ENCODE data around the gene PLD6. TPM values are rescaled to one million over a fixed set of nuclear protein-coding genes. Genes with fewer than 3 reads are reported as not detected.

The PLD6 gene
- total and polyA plus RNA-seq, 2 donors (not counting 1 experiment from before 2014, with no cell fraction given) = 2.0 to 4.1 TPM

DNA sequence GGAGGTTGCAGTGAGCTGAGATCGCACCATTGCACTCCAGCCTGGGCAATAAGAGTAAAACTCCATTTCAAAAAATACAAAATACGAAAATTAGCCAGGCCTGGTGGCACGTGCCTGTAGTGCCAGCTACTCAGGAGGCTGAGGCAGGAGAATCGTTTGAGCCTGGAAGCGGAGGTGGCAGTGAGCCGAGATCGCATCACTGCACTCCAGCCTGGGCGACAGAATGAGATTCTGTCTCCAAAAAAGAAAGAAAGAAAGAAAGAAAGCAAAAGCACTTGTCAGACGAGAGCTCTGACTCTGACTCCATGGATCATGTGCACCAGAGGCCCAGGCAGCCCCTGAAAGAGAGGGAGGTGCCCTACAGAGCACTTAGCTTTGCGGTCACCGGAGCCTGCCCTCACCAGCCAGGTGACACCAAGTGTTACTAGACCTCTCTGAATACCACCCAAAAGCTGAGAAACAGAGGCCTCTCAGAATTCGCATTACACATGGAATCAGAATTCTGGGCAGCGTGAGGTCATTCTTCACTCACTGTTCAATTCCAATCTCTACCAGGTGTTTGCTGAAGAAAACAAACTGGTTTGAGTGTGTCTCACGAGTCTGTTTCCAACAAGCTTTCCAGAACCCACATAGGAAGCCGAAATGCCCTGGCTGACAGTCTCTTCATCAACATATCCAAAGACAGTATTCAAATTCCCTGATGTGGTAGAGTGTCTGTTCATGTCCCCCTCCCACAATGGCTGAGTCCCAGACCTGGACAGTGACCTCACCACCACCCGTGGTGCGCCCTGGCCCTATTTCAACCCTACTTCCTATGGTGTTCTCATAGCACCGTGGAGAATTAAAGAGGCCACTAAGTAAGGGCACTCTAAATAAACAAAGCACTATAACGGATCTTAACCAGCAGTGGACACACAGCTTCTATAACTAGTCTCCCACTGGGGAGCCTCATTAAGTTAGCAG lies 29.4 kb upstream of the PLD6 start:
- H2AFZ ChIP-seq (ENCODE audit: insufficient read depth, low read depth, low read length, poor library complexity, severe bottlenecking) = no peak overlapping the region
- intact Hi-C loops (cut with micrococcal nuclease) = loop anchor here (2.0 to 10.0 kb wide), 2 partner anchors 51 to 515 kb away; no protein-coding TSS in a partner anchor
- ChIA-PET POLR2A (interaction anchor here (0.6 kb wide), 1 partner anchor 23 kb away, joined by 12 read pairs; no protein-coding TSS in a partner anchor), CTCF (interaction anchor here (0.6 to 1.7 kb wide), 3 partner anchors 20 to 242 kb away, joined by 3 to 4 read pairs (median 4); no protein-coding TSS in a partner anchor)
- DNase-seq (peak; percentile 19), ATAC-seq (ENCODE audit: low read depth) (no peak)
- Mint-ChIP-seq H3K9me3 (ENCODE audit: insufficient read depth) (no peaks in the 10 kb centered on the region), H3K4me1 (peaks cover 26% of the 10 kb centered on the region), H3K4me3 (peak overlapping the region; percentile 91), H3K27ac (peak overlapping the region; percentile 99), H3K27me3 (no peaks in the 10 kb centered on the region)
- H3K4me2 ChIP-seq (replicated peaks; ENCODE audit: low read depth, low read length, poor library complexity, severe bottlenecking) = peak overlapping the region; percentile 94
- H3K4me3 ChIP-seq (ENCODE audit: control extremely low read depth in 1 of 5, extremely low read depth in 1 of 5, insufficient read depth in 1 of 5, low read depth in 2 of 5, low read length in 4 of 5) = peak overlapping the region; percentile 83 to 96 (median 91)
- peak overlapping the region in 1 of 2 donors; percentile 100 for H3K27ac ChIP-seq (ENCODE audit: low read length in 2 of 2)
- peaks cover 11% of the 10 kb centered on the region for H4K20me1 ChIP-seq (ENCODE audit: control insufficient read depth, insufficient read depth, low read length, poor library complexity, severe bottlenecking)
- H3K9me3 ChIP-seq (ENCODE audit: control extremely low read depth in 1 of 3, control insufficient read depth in 2 of 3, insufficient read depth in 1 of 3, low read length in 2 of 3) = no peaks in the 10 kb centered on the region
- H3K4me1 ChIP-seq (ENCODE audit: control insufficient read depth in 2 of 2, insufficient read depth in 2 of 2, low read length in 2 of 2) = peaks cover 9 to 21% of the 10 kb centered on the region in 2 donors
- H3K36me3 ChIP-seq (replicated peaks in 1 of 2; ENCODE audit: control extremely low read depth in 1 of 2, control insufficient read depth in 1 of 2, extremely low read depth in 1 of 2, insufficient read depth in 2 of 2, low read length in 1 of 2) = peaks cover 0 to 15% of the 10 kb centered on the region in 2 experiments
- H3K79me2 ChIP-seq (ENCODE audit: control insufficient read depth, insufficient read depth, low read length) = peaks cover 53% of the 10 kb centered on the region
- H3K27me3 ChIP-seq (replicated peaks in 1 of 4; ENCODE audit: control extremely low read depth in 1 of 4, control insufficient read depth in 3 of 4, insufficient read depth in 4 of 4, low read length in 3 of 4) = no peaks in the 10 kb centered on the region
- peak overlapping the region; percentile 96 for H3K9ac ChIP-seq (ENCODE audit: low read length)
- 82% methylated on average over 13 of the region's 19 CpGs for WGBS (ENCODE audit: insufficient coverage)
- TF ChIP-seq EZH2 (IDR thresholded peaks at IDR 0.05; ENCODE audit: borderline replicate concordance, insufficient read depth, low read depth, low read length, poor library complexity, severe bottlenecking) = no peak
- TF ChIP-seq, protein P1, sequence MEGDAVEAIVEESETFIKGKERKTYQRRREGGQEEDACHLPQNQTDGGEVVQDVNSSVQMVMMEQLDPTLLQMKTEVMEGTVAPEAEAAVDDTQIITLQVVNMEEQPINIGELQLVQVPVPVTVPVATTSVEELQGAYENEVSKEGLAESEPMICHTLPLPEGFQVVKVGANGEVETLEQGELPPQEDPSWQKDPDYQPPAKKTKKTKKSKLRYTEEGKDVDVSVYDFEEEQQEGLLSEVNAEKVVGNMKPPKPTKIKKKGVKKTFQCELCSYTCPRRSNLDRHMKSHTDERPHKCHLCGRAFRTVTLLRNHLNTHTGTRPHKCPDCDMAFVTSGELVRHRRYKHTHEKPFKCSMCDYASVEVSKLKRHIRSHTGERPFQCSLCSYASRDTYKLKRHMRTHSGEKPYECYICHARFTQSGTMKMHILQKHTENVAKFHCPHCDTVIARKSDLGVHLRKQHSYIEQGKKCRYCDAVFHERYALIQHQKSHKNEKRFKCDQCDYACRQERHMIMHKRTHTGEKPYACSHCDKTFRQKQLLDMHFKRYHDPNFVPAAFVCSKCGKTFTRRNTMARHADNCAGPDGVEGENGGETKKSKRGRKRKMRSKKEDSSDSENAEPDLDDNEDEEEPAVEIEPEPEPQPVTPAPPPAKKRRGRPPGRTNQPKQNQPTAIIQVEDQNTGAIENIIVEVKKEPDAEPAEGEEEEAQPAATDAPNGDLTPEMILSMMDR (IDR thresholded peaks at IDR 0.05) = no peak

GRCh38 chr17:17232303-17232621 lies 26.1 kb upstream of the PLD6 start:
- ChIA-PET CTCF (interaction anchor here (0.7 kb wide), 1 partner anchor 8 kb away, joined by 3 read pairs; no protein-coding TSS in a partner anchor), POLR2A (no interaction called here)
- Histone ChIP-seq H3K4me2 (replicated peaks; ENCODE audit: low read depth, low read length, poor library complexity, severe bottlenecking) (no peak overlapping the region), H4K20me1 (ENCODE audit: control insufficient read depth, insufficient read depth, low read length, poor library complexity, severe bottlenecking) (peaks cover 15% of the 10 kb centered on the region), H3K4me3 (ENCODE audit: control extremely low read depth in 1 of 5, extremely low read depth in 1 of 5, insufficient read depth in 1 of 5, low read depth in 2 of 5, low read length in 4 of 5) (no peak overlapping the region), H3K9ac (ENCODE audit: low read length) (no peak overlapping the region), H3K79me2 (ENCODE audit: control insufficient read depth, insufficient read depth, low read length) (peaks cover 53% of the 10 kb centered on the region), H3K36me3 (replicated peaks in 1 of 2; ENCODE audit: control extremely low read depth in 1 of 2, control insufficient read depth in 1 of 2, extremely low read depth in 1 of 2, insufficient read depth in 2 of 2, low read length in 1 of 2) (peaks cover 2 to 39% of the 10 kb centered on the region in 2 experiments), H3K9me3 (ENCODE audit: control extremely low read depth in 1 of 3, control insufficient read depth in 2 of 3, insufficient read depth in 1 of 3, low read length in 2 of 3) (no peaks in the 10 kb centered on the region), H3K27ac (ENCODE audit: low read length in 2 of 2) (no peak overlapping the region), H3K27me3 (replicated peaks in 1 of 4; ENCODE audit: control extremely low read depth in 1 of 4, control insufficient read depth in 3 of 4, insufficient read depth in 4 of 4, low read length in 3 of 4) (no peaks in the 10 kb centered on the region), H2AFZ (ENCODE audit: insufficient read depth, low read depth, low read length, poor library complexity, severe bottlenecking) (no peak overlapping the region), H3K4me1 (ENCODE audit: control insufficient read depth in 2 of 2, insufficient read depth in 2 of 2, low read length in 2 of 2) (peaks cover 9 to 13% of the 10 kb centered on the region in 2 donors)
- Mint-ChIP-seq H3K27me3 (no peaks in the 10 kb centered on the region), H3K4me1 (peaks cover 19% of the 10 kb centered on the region), H3K4me3 (no peak overlapping the region), H3K27ac (no peak overlapping the region), H3K9me3 (ENCODE audit: insufficient read depth) (no peaks in the 10 kb centered on the region)
- ATAC-seq (ENCODE audit: low read depth) (no peak), DNase-seq (no peak)
- TF ChIP-seq, protein P1 (IDR thresholded peaks at IDR 0.05) = no peak
- TF ChIP-seq EZH2 (IDR thresholded peaks at IDR 0.05; ENCODE audit: borderline replicate concordance, insufficient read depth, low read depth, low read length, poor library complexity, severe bottlenecking) = no peak
- intact Hi-C loops (cut with micrococcal nuclease) = loop anchor here (10.0 kb wide), 1 partner anchor 47 kb away; no protein-coding TSS in a partner anchor
- 91% methylated on average over 7 of the region's 11 CpGs for WGBS (ENCODE audit: insufficient coverage)
